ENCODE measurements around the gene ITPA.
A peak's percentile ranks its signal among the peaks of the same experiment; 100 is the strongest.

Gene ITPA

DNA sequence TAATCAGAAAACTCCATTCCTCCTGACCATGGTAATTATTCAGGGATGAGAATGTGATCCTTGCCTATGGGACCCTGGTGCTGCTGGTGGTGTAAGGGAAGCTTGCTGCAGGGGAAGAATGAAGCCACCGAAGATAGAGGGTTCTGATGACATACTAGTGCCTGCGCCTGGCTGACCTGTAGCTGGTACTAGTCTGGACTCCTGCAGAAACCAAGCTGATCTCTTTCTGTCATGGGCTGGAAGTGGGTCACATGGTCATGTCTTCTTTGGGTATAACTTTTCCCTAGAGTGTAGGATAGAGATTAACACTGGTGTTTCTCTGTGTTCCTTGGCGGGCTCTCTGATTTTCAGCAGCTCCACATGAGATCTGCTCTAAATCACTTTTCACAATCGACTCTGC is 38.3 kb downstream of the ITPA start:
- DNase-seq, result no peak

GRCh38 chr20:3248167-3248992 is 39.1 kb downstream of the ITPA start:
- peak in 1 of 2 donors; percentile 42 for DNase-seq

GRCh38 chr20:3248993-3249347 is 39.7 kb downstream of the ITPA start:
- DNase-seq, result no peak

GRCh38 chr20:3250091-3250504 is 40.8 kb downstream of the ITPA start:
- no peak for DNase-seq

DNA sequence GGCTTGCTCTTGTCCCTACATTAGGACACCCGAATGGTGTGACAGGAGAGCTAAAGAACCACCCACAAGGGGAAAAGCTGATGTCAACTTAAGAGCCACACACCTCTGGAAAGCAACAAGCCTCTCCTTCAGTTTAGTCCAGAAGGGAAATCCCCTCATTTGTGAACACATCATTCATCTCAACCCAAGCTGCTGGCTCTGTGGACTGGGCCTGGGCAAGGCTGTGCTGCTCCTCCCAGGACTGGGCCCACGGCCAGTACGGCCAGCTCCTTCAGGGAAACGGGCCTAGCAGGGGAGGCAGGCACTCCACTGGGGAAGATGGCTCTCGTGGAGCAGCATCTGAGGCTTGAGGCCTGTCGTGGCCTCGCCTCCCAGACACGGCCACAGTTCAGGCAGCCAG is 42.5 kb downstream of the ITPA start:
- no peak for DNase-seq

- DNase-seq, result no peak
Observed at GRCh38 chr20:3255728-3256127, 46.4 kb downstream of the ITPA start.

- no peak for DNase-seq
Observed at GRCh38 chr20:3258429-3258828, 49.1 kb downstream of the ITPA start.

- no peak for DNase-seq
Observed at GRCh38 chr20:3262566-3262965, 53.3 kb downstream of the ITPA start.

GRCh38 chr20:3270051-3270450 is 60.8 kb downstream of the ITPA start:
- no peak for DNase-seq

GRCh38 chr20:3273371-3273770 is 64.1 kb downstream of the ITPA start:
- no peak for DNase-seq

All from stimulated activated CD4-positive, alpha-beta T cell treated with anti-CD3 and anti-CD28 coated beads, Interleukin-2, amount 100 ng/mL, for 24 hours (primary cell).